ENCODE data around the gene YWHAB.

DNA sequence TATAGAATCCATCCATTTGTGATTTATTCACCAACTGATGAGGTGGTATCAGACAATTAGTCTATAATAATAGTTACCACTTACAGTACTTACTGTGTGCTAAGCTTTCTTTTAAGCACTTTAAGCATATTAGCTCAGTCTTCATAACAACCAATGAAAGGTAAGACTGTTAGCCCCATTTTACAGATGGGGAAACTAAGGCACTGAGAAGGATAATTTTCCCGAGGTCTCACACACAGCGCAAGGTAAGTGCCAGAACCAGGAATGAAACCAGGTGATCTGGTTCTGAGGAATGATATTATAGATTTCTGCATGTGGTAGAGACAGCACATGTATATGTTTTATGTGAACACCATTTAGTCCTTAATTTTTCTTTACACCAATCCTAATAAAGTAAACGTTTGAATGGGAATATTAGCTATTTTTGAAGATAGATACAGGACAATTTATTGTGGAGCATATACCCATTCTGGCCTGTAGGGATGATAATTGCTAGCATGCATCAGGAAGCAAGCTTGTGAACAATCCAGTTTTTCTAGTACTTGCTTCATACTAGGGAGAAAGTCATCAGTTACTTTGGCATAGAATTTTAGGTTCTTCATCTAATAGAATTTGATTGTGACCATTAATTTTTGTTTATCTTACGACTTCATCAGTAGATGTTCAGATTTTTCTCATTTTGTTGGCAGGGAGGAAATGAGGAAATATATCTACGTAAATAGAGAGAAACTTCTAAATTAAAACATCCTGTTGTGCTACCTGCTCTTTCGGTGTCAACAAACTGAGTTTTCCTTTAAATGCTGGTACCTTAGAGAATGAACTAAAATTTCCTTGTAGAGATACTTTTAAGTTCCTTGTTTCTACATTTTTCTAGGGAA, 3.0 kb downstream of the YWHAB start:
- TF ChIP-seq POLR2A (IDR thresholded peaks at IDR 0.05), result no peak
- TF ChIP-seq, protein P1, sequence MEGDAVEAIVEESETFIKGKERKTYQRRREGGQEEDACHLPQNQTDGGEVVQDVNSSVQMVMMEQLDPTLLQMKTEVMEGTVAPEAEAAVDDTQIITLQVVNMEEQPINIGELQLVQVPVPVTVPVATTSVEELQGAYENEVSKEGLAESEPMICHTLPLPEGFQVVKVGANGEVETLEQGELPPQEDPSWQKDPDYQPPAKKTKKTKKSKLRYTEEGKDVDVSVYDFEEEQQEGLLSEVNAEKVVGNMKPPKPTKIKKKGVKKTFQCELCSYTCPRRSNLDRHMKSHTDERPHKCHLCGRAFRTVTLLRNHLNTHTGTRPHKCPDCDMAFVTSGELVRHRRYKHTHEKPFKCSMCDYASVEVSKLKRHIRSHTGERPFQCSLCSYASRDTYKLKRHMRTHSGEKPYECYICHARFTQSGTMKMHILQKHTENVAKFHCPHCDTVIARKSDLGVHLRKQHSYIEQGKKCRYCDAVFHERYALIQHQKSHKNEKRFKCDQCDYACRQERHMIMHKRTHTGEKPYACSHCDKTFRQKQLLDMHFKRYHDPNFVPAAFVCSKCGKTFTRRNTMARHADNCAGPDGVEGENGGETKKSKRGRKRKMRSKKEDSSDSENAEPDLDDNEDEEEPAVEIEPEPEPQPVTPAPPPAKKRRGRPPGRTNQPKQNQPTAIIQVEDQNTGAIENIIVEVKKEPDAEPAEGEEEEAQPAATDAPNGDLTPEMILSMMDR (IDR thresholded peaks at IDR 0.05), result peak in 2 of 3 donors; percentile 47 to 67
